Measurements from ENCODE around the gene ASB10. TPM values are rescaled to one million over a fixed set of nuclear protein-coding genes. Genes with fewer than 3 reads are reported as not detected.
A peak's percentile ranks its signal among the peaks of the same experiment; 100 is the strongest.

The ASB10 gene
- total and polyA plus RNA-seq, 2 of the 13 experiments (the other 11 are each of a cell fraction or from before 2014, with no cell fraction given), result not detected

GRCh38 chr7:151232917-151233701 lies 46.1 kb upstream of the ASB10 start (continued):
- TF ChIP-seq SRY (CRISPR knock-in tag; IDR thresholded peaks at IDR 0.05) (no peak), DNMT1 (CRISPR knock-in tag; IDR thresholded peaks at IDR 0.05) (no peak), TAF1 (CRISPR knock-in tag; IDR thresholded peaks at IDR 0.05) (no peak), ZNF839 (CRISPR knock-in tag; IDR thresholded peaks at IDR 0.05; ENCODE audit: borderline replicate concordance) (no peak), IKZF4 (CRISPR knock-in tag; IDR thresholded peaks at IDR 0.05; ENCODE audit: borderline replicate concordance, low read depth, not compliant biosample characterization) (no peak), ZNF720 (CRISPR knock-in tag; IDR thresholded peaks at IDR 0.05) (no peak), ZNF253 (CRISPR knock-in tag; IDR thresholded peaks at IDR 0.05; ENCODE audit: borderline replicate concordance) (no peak), SYNCRIP (IDR thresholded peaks at IDR 0.05; ENCODE audit: insufficient read depth, low read depth, low read length) (no peak), SKI (IDR thresholded peaks at IDR 0.05; ENCODE audit: partially characterized antibody) (no peak), ARID2 (CRISPR knock-in tag; IDR thresholded peaks at IDR 0.05; ENCODE audit: borderline replicate concordance) (peak; percentile 55; the same call in 1 of the 2 replicates), HNRNPL (IDR thresholded peaks at IDR 0.05; ENCODE audit: low read depth, low read length) (0 out of 2 replicates have a peak, but pooled peaks have one; percentile 37), ZBTB14 (CRISPR knock-in tag; IDR thresholded peaks at IDR 0.05) (no peak), PRMT3 (CRISPR knock-in tag; IDR thresholded peaks at IDR 0.05; ENCODE audit: borderline replicate concordance, low read depth) (no peak), THAP11 (CRISPR knock-in tag; IDR thresholded peaks at IDR 0.05) (no peak), ZBTB2 (CRISPR knock-in tag; IDR thresholded peaks at IDR 0.05; ENCODE audit: low read depth) (no peak), RAD21 (CRISPR knock-in tag; IDR thresholded peaks at IDR 0.05) (no peak), SALL1 (CRISPR knock-in tag; IDR thresholded peaks at IDR 0.05) (no peak), MEF2D (CRISPR knock-in tag; IDR thresholded peaks at IDR 0.05) (no peak), ZHX2 (IDR thresholded peaks at IDR 0.05; ENCODE audit: low read depth) (0 out of 2 replicates have a peak, but pooled peaks have one; percentile 36), ZHX2 (CRISPR knock-in tag; IDR thresholded peaks at IDR 0.05; ENCODE audit: borderline replicate concordance) (no peak), ZNF549 (CRISPR knock-in tag; IDR thresholded peaks at IDR 0.05) (no peak), HIVEP1 (CRISPR knock-in tag; IDR thresholded peaks at IDR 0.05) (no peak), NFATC3 (CRISPR knock-in tag; IDR thresholded peaks at IDR 0.05) (no peak)
